GM10266 (cell line): Measurements from ENCODE around the gene FRAS1.

Source experiments
- DNase-seq: peaks from one replicate; pipeline ENCODE4 v3.0.0; 2012; ENCODE audit errors: extremely low spot score
- CTCF ChIP-seq: IDR thresholded peaks from 2 replicates; pipeline ENCODE4 v1.5.1; 2012; ENCODE audit warnings: mild to moderate bottlenecking, low read depth; ENCODE audit not compliant: control insufficient read depth, insufficient read depth; ENCODE audit errors: missing control alignments

The FRAS1 gene

GRCh38 chr4:78552389-78553042 lies 495.4 kb downstream of the FRAS1 start:
- no peak for TF ChIP-seq CTCF
- no peak for DNase-seq

- TF ChIP-seq CTCF: no peak
Observed at GRCh38 chr4:78553043-78553396, 495.9 kb downstream of the FRAS1 start.

GRCh38 chr4:78553529-78554060 lies 496.5 kb downstream of the FRAS1 start:
- no peak for TF ChIP-seq CTCF
- DNase-seq: no peak

More at GRCh38 chr4:78553043-78553396, 495.9 kb downstream of the FRAS1 start:
- no peak for DNase-seq

GRCh38 chr4:78556665-78557064 lies 499.5 kb downstream of the FRAS1 start:
- TF ChIP-seq CTCF: no peak
- no peak for DNase-seq

GRCh38 chr4:78557841-78558240 lies 500.7 kb downstream of the FRAS1 start:
- DNase-seq: no peak
- no peak for TF ChIP-seq CTCF

- no peak for DNase-seq
- TF ChIP-seq CTCF: no peak
Observed at GRCh38 chr4:78558410-78558809, 501.3 kb downstream of the FRAS1 start.

- no peak for DNase-seq
- TF ChIP-seq CTCF: no peak
Observed at GRCh38 chr4:78560296-78560963, 503.3 kb downstream of the FRAS1 start.
